Left lung (tissue), 10 donors: ENCODE results near the gene TM4SF5. TPM values are rescaled to one million over a fixed set of nuclear protein-coding genes. Genes with fewer than 3 reads are reported as not detected.

ENCODE experiments used
- ATAC-seq: fragments of 200-7000 bp; cut with Tn5 transposase; one replicate; pipeline ENCODE4 v1.9.1; 2020; ENCODE audit warnings: moderate library complexity
- DNase-seq, 4 donors: peaks; one replicate each; pipeline ENCODE4 v3.0.0-alpha.2; 2013 to 2020
- H3K27ac ChIP-seq, 2 donors: fragments of 200-600 bp; sonication (generic) in 1 of 2; one replicate each; pipeline versions ENCODE4 v1.5.0 to v1.8.0; 2020 to 2021
- H3K27me3 ChIP-seq, 2 donors: fragments of 200-600 bp; sonication (generic) in 1 of 2; one replicate each; pipeline versions ENCODE4 v1.5.0 to v1.8.0; 2020 to 2021
- H3K36me3 ChIP-seq, 2 donors: fragments of 200-600 bp; sonication (generic) in 1 of 2; one replicate each; pipeline versions ENCODE4 v1.5.0 to v1.8.0; 2020 to 2021
- H3K4me1 ChIP-seq, 2 donors: fragments of 200-600 bp; one replicate each; pipeline ENCODE4 v1.8.0; 2021
- H3K4me3 ChIP-seq, 2 donors: fragments of 200-600 bp; sonication (generic) in 1 of 2; one replicate each; pipeline versions ENCODE4 v1.5.0 to v1.8.0; 2020 to 2021; ENCODE audit warnings: mild to moderate bottlenecking in 1 of 2
- H3K9me3 ChIP-seq, 2 donors: fragments of 200-600 bp; sonication (generic) in 1 of 2; one replicate each; pipeline versions ENCODE4 v1.5.0 to v1.8.0; 2020 to 2021
- intact Hi-C, 2 donors: fragments of 100-400 bp; cut with DNase I; formaldehyde crosslinking; loops; one replicate each; pipeline versions ENCODE4 v1.11.2 to v1.14.2; 2022
- polyA plus RNA-seq, 6 donors: library from polyadenylated mRNA; unstranded; fragments of 120-200 nt; gene quantifications; one replicate each; pipeline ENCODE4 v1.2.1, GENCODE V29; 2013; ENCODE audit not compliant: insufficient read length in 6 of 6
- total RNA-seq, 2 donors: library from RNA; stranded (reverse); fragmentation: NEBNext Ultra II Directional; extraction: Animal tissue kit (Norgen Biotek cat#: 25700); gene quantifications; one replicate each; pipeline ENCODE4 v1.2.1, GENCODE V29; 2021
- TF ChIP-seq, protein P1 (sequence below), 2 donors: fragments of 200-600 bp; sonication (generic) in 1 of 2; IDR thresholded peaks; one replicate each; pipeline versions ENCODE4 v1.5.0 to v1.8.0; 2021; ENCODE audit warnings: antibody characterized with exemption in 2 of 2
- donor health status: DM: no; HTN: yes; CAD: no.
- donor health status: DM: no; HTN: no; CAD: no.

The TM4SF5 gene
- total and polyA plus RNA-seq, 8 donors, result not detected

- Histone ChIP-seq H3K27me3 (peaks cover 0 to 31% of the 10 kb centered on the region in 2 donors), H3K9me3 (no peaks in the 10 kb centered on the region), H3K4me1 (peaks cover 10 to 24% of the 10 kb centered on the region in 2 donors), H3K4me3 (peak within 1 kb of the TSS; percentile 63 to 79), H3K27ac (peak within 1 kb of the TSS; percentile 56 to 78), H3K36me3 (peaks cover 0 to 6% of the 10 kb centered on the region in 2 donors)
- intact Hi-C loops, result no loop called here
- TF ChIP-seq, protein P1, sequence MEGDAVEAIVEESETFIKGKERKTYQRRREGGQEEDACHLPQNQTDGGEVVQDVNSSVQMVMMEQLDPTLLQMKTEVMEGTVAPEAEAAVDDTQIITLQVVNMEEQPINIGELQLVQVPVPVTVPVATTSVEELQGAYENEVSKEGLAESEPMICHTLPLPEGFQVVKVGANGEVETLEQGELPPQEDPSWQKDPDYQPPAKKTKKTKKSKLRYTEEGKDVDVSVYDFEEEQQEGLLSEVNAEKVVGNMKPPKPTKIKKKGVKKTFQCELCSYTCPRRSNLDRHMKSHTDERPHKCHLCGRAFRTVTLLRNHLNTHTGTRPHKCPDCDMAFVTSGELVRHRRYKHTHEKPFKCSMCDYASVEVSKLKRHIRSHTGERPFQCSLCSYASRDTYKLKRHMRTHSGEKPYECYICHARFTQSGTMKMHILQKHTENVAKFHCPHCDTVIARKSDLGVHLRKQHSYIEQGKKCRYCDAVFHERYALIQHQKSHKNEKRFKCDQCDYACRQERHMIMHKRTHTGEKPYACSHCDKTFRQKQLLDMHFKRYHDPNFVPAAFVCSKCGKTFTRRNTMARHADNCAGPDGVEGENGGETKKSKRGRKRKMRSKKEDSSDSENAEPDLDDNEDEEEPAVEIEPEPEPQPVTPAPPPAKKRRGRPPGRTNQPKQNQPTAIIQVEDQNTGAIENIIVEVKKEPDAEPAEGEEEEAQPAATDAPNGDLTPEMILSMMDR (IDR thresholded peaks at IDR 0.05), result no peak
- ATAC-seq (peak; percentile 100), DNase-seq (peak; percentile 78 to 99 (median 90))
Measured at GRCh38 chr17:4806777-4807604, 35.3 kb downstream of the TM4SF5 start, which contains the start of gene PLD2. Gene PLD2, plus strand, starts transcription at chr17:4807152. Its CDS starts 621 bp downstream, at chr17:4807773.

DNA sequence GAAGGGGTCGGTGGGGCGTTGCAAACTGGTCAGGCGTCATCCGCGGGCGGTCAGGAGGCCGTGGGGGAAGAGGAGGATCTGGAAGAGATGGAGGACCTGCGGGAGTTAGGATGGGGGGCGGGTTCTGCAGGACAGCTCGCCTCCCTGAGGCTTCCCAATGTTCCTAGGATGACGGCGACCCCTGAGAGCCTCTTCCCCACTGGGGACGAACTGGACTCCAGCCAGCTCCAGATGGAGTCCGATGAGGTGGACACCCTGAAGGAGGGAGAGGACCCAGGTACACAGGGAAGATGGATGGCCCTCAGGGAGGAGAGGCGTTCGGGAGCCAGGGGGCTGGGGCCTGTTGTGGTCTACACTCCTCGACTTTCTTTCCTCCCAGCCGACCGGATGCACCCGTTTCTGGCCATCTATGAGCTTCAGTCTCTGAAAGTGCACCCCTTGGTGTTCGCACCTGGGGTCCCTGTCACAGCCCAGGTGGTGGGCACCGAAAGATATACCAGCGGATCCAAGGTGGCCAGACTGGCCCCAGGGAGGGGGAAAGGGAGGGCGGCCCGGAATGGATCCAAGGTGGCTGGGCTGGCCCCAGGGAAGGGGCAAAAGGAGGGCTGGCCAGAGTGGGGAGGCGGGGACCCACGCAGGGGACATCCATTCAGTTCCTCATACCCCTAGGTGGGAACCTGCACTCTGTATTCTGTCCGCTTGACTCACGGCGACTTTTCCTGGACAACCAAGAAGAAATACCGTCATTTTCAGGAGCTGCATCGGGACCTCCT lies 36.1 kb downstream of the TM4SF5 start:
- TF ChIP-seq, protein P1 (IDR thresholded peaks at IDR 0.05), result no peak
- DNase-seq (no peak), ATAC-seq (peak; percentile 15)
- Histone ChIP-seq H3K27me3 (peaks cover 0 to 31% of the 10 kb centered on the region in 2 donors), H3K27ac (peak overlapping the region in 1 of 2 donors; percentile 78), H3K36me3 (peaks cover 0 to 6% of the 10 kb centered on the region in 2 donors), H3K4me1 (peaks cover 10 to 24% of the 10 kb centered on the region in 2 donors), H3K4me3 (peak overlapping the region; percentile 63 to 79), H3K9me3 (no peaks in the 10 kb centered on the region)
- intact Hi-C loops, result no loop called here

- H3K27ac ChIP-seq, result no peak overlapping the region
- intact Hi-C loops, result no loop called here
- H3K27me3 ChIP-seq, result peaks cover 0 to 31% of the 10 kb centered on the region in 2 donors
- H3K36me3 ChIP-seq, result peaks cover 0 to 6% of the 10 kb centered on the region in 2 donors
- DNase-seq, result no peak
- peak; percentile 2 for ATAC-seq
- peaks cover 10 to 24% of the 10 kb centered on the region in 2 donors for H3K4me1 ChIP-seq
- TF ChIP-seq, protein P1 (IDR thresholded peaks at IDR 0.05), result no peak
- H3K9me3 ChIP-seq, result no peaks in the 10 kb centered on the region
- H3K4me3 ChIP-seq, result no peak overlapping the region
Measured at GRCh38 chr17:4808378-4808767, 36.7 kb downstream of the TM4SF5 start.

GRCh38 chr17:4810696-4811290 lies 39.1 kb downstream of the TM4SF5 start:
- ATAC-seq, result no peak
- Histone ChIP-seq H3K9me3 (no peaks in the 10 kb centered on the region), H3K4me1 (peaks cover 10 to 23% of the 10 kb centered on the region in 2 donors), H3K27ac (no peak overlapping the region), H3K4me3 (no peak overlapping the region), H3K36me3 (peaks cover 0 to 21% of the 10 kb centered on the region in 2 donors), H3K27me3 (peaks cover 0 to 21% of the 10 kb centered on the region in 2 donors)
- DNase-seq, result no peak
- TF ChIP-seq, protein P1 (IDR thresholded peaks at IDR 0.05), result no peak
- intact Hi-C loops, result no loop called here
